Right renal cortex interstitium (tissue), 3 donors: ENCODE data around the gene AMFR. TPM values are rescaled to one million over a fixed set of nuclear protein-coding genes. Genes with fewer than 3 reads are reported as not detected.

ENCODE experiments used
- DNase-seq, 3 donors: peaks; one replicate each; pipeline ENCODE4 v3.0.0-alpha.2; 2013; ENCODE audit warnings: low read depth in 3 of 3, low spot score in 2 of 3
- polyA plus RNA-seq, 3 donors: library from polyadenylated mRNA; unstranded; fragments of 120-200 nt; gene quantifications; one replicate each; pipeline ENCODE4 v1.2.1, GENCODE V29; 2013; ENCODE audit not compliant: insufficient read length in 3 of 3

Gene AMFR
- polyA plus RNA-seq, 3 donors = 147 to 150 (median 149) TPM

DNA sequence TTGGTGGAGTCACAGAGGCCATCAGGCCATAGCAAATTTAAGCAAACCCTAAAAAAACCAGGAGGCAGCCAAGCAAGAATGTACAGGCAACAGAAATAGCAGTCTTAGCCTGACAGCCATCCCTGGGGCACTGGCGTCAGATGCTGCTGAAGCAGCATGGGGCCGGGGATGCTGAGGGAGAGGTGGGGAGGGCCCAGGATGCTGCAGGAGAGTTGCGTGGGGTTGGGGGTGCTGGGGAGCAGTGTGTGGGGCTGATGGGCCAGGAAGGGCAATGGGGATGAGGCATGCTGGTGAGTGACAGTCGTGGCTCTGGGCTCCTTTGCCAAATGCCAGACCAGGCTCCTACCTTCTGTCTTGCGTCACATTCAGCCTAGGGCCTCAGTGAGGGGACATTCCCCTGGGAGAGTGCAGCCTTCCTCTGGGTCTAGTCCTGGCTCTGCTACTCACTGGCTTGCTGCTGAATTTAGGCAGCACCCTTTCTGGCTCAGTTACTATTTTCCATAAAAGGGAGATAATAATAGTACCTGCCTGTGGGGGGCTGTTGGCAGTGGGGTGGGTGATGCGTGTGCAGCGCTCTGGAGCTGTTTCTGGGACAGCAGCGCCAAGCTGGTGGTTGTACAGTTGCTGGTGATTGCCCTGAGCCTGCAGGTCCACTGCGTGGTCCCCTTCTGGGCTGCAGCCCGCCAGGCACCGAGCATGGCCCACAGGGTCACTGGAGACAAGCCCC, 88.1 kb downstream of the AMFR start:
- no peak for DNase-seq

DNA sequence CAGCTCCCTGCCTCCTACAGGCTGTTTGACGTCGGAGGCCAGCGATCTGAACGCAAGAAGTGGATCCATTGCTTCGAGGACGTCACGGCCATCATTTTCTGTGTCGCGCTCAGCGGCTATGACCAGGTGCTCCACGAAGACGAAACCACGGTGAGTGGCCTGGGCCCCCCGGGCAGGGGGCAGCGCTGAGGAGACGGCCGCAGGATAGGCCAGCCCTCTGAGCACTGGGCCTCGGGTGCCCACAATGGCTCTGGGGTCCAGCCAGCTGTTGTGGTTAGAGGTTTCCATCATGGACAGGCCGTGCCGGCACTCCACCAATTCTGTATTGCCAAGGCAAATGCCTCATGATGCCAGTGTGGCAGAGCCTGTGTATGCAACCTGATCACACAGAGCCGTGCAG, 88.6 kb downstream of the AMFR start:
- DNase-seq = no peak

DNA sequence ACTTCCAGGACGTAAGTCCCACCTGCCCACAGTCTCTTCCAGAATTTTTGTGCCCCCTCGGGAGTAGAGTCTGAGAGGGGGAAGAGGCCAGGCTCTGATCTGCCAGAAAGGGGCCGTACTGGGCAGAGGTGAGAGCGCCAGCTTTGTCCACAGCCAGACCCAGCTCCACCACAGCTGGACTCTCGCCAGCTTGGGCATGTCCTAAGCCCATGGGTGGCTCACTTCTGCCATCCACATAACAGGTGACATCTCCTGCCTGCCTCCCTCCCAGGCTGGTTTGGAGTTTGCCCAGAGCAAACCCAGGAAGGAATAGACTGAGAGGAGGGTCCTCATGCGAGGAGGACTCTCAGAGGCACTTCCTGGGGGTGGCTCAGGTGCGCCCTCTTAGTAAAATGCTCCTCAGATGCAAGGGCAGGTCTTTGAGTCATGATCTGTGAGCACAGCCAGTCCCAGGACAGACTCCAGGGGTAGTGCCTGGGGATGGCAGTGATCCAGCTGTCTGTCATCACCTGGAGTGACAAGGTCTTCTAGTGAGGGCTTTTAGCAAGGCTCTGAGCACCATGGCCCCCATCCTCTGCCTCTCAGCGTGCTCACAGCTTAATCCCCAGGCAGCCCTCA, 89.2 kb downstream of the AMFR start:
- no peak for DNase-seq

DNA sequence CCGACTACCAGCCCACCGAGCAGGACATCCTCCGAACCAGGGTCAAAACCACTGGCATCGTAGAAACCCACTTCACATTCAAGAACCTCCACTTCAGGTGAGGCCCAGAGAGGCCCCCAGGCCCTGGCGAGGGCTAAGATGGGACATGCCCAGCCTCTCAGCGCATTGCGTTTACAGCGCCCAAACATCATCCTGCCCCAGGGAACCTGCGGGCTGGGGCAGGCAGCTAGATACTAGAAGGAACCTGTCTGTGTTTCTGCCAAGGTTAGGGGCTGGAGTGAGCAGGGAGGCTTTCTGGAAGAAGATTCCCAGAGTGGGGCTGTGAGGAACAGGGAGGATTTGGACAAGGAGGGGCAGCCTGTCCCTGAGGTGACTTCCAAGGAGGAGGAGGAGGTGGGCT, 90.6 kb downstream of the AMFR start:
- DNase-seq = no peak

DNA sequence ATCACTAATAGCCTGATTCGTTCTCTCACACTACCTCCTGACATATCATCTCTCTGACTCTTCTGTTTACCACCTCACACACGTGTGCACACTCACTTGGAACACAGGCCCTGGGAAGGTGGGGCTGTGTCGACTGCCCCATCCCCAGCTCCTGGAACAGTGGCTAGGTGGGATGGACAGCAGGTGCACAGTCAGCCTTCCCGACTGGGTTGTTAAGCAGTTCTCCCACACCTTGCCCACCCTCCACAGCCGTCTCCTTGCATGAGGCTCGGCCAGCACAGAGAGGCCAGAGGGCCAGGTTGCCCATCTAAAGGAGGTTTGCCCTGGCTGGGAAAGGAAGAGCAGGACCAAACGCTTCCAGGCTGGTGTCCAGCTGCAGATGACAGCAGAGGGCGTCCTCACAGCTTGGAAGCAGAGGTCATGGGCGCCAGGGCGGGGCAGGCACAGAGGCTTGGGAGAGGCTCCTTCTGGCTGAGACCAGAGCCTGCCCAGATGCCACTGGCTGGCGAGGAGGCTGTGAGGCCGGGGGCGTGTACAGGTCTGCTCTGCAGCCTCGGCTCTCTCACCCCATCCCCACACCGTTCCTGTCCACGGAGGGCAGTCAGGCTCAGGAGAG, 92.8 kb downstream of the AMFR start:
- peak in 1 of 3 donors; percentile 35 for DNase-seq

DNA sequence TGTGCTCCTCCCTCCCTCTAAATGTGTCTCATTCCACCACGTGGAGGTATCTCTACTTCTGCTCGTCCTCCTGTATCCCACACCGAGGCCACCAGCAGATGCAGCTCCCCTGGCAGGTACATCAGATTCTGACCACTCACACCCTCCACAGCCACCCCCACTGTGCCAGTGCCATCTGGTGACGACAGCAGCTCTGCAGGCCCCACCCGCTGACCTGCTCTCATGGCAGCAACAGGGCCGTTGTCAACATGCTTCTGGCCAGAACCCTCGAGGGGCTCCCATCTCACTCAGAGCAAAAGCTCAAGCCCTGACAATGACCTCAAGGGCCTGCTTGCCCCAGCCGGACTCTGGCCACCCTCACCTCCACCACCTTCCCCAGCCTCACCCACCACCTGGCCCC, 93.4 kb downstream of the AMFR start:
- DNase-seq = no peak

DNA sequence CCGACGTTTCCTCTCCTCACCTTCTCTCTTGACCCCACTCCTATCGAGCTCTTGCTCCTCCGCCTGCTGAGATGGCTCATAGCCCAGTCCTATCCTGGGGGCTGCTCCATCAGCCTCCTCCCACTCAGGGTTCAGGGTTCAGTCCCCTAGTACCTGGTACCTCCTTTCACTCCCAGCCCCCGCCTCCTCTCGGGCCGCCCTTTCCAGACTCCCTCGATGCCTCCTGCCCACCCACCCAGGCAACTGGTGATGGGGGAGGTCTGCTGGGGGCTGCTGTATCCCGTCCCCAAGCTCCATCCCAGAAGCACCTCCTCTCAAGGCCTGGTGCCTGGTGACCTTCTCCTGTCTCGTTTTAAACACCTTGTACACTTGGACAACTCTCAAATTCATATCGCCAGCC, 93.9 kb downstream of the AMFR start:
- no peak for DNase-seq

DNA sequence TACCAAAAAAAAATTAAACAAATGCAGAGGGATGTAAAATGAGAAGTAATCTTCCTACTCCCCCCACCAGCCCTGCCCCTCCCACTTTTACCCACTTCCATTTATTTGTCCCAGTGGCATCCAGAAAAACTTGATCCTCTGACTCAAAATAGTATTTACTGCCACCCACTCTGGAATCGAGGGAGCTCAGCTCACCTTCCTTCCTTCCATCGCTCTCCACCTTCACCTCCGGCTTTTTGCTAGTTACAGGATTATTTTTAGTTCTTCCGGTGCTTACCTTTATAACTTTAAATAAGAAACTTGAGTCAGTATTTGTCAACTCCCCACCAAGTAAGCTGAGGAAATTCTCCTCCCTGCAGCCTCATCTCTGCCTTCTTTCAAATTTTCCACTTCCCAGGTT, 94.9 kb downstream of the AMFR start:
- no peak for DNase-seq

DNA sequence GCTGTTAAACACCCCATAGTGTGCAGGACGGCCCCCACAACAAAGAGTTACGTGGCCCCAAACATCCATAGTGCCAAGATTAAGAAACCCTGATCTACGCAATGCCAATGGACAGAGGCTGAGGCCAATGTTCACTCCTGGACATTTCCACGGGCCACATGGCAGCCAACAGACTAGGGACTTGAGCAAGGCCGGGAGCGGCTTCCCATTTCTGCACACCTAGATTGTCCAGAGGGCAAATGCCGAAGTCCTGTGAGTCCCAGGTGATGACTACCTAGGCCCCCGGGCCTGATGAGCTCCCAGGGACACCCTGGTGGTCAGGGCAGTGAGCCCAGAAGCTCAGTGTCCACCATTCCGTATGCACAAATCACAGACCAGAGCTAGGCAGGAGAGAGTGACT, 95.5 kb downstream of the AMFR start:
- DNase-seq = no peak

DNA sequence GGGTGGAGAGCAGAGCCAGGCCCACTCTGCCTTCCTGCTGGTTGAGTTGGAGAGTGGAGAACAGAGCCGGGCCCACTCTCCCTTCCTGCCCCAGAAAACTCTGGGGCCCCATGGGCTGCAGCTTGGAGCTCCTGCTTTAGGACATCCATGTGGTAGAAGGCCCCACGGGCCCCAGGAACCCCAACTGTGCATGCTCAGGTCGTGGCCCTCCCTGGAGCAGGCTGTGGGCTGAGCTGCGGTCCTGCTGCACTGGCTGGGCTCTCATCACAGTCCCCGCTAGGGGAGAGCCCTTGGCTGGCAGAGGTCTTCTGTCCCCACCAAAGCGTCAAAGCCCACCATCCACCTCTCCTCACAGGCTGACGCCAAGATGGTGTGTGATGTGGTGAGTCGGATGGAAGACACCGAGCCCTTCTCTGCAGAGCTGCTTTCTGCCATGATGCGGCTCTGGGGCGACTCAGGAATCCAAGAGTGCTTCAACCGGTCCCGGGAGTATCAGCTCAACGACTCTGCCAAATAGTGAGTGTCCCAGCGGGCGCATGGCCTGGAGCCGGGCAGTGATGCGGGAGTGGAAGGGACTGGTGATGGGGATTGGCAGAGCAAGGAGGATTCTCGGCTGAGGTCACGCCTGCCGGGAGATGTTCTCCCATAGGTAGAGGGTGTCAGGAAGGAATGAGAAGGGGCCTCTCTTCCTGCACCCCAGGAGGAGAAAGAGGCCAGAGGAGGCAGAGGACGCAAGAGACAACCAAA, 96.9 kb downstream of the AMFR start:
- DNase-seq = no peak

DNA sequence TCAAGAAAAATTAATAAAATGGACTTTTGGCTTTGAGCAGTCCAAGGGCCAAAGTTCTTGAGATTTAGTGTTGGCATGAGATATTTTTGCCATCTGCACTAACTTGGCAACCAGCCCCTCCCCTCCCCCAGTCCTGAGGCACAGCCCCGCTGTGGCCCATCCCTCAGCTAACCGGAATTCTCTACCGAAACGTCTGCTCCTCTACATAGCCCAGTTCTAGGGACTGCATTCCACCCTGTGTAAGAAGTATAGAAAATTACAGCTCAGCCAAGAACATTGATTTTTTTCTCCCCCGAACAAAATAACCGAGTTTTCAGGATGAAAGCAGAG, 97.5 kb downstream of the AMFR start:
- no peak for DNase-seq

DNA sequence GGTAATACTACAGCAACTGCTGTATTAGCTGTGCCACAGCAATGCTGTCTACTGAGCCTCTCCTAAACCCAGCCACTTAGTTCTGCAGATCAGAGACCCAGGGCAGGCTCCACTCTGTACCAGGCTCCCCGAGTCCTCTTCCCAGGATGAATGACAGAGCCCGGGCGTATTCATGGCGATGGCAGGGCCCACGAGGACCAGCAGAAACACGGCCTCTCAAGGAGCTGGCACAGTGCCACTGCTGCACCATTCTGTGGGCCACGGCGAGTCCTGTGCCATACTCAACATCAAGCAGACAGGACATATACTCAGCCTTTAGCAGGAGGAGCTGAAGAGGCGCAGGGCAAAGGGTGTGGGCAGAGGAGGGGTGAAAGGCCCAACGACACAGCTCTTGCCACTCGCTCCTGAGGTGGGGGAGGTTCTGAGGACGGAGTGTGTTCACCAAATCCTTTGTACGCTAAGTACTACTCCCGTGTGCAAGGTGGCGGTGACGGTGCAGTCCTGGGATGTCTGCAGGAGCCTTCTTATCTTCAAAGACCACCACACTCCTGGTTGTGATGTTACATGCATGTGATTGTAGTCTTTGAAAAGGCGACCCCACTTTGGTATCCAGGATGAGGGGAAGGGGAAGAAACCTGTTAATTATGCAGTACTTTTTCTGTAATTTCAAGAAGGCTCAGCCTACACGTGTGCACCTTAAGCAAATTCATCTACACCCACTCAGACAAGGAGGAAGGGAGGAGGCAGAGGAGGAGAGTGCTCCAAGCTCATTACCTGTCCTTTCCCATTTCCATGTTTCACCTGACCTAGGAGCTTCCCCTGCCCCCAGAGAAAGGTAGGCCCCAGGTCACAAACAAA, 98.0 kb downstream of the AMFR start:
- no peak for DNase-seq

DNA sequence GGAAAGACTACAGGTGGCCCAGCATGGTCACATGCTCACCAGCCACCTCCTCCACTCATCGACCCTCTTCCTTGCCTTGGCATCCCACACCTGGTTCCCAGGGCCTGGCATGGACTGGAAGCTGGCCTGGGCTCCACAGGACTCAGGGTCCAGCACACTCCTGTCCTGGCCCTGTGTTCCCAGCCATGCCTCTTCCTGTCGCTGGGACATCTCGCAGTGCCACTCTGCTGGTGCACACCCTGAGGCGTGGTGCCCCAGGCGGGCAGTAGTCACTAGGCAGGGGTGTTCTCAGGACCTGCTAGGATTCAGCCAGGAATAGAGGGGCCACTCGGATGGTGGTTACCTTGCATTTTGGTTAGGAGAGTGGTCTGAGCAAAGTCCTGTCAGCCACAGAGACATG, 99.4 kb downstream of the AMFR start:
- DNase-seq = no peak

DNA sequence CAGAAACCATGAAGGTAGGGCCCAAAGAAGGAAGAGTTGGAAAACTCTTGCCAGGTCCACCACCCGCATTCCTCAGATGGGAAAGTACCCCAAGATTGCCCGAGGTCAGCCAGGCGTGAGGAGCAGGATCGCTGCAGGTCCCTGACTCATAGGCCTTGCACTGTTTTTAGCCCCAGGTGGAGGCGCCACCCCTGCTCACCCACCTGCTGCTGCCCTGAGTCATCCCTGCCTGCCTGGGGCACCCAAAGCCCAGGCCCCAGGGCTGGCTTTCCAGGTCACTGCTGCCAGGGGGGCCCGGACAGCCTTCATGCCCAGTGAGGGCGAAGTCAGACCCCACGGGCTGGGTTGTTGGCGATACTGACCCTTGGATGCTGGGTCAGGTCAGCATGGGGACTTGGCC, 100.9 kb downstream of the AMFR start:
- no peak for DNase-seq

DNA sequence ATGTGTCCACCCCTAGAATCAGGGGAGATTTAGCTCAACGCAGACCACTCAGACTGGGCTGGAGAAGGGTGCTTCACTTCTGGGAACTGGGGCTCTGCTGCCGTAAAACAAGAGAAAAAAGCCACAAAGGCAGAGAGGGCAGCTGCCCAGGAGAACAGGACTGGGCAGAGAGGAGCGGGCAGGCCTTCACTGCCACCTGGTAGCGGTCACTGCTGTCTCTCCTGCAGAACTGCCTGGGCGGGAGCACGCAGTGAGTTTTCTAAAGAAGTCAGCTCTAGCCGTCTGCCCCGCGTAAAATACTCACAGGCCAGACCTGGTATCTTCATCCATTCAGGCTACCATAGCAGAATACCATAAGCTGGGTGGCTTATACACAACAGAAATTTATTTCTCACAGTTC, 103.8 kb downstream of the AMFR start:
- DNase-seq = no peak

DNA sequence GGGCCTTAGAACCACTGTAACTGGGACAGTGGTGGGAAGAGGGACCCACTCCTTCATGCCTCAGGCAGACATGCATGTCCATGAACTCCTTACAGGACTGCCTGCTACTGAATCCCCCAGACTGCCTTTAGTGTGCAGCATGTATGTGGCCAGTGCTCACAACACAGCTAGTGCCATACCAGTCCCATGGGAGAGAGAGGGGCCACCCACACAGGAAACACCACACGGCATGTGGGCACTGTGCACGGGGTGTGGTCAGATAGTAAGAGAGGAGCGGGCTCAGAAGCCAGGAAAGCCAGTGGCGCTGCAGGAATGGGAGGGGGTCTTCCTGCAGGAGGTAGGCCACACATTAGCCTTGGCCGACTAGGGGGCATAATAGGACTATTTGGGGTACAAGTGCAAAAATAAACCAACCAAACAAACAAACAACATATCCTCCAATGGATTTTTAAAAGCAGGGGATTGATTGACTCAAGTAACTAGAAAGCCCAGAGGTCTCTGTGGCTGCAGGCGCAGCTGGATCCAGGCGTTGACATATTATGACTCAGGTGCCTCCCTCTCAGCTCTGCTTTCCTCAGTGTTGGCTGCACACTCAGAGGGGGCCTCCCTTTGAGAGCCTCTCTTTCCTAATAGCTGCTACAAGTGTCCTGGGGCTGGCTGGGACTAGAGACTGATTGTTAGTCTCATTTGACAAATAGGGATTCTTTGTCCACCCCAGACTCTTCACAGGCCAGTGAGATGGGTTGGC, 104.4 kb downstream of the AMFR start:
- DNase-seq = no peak

DNA sequence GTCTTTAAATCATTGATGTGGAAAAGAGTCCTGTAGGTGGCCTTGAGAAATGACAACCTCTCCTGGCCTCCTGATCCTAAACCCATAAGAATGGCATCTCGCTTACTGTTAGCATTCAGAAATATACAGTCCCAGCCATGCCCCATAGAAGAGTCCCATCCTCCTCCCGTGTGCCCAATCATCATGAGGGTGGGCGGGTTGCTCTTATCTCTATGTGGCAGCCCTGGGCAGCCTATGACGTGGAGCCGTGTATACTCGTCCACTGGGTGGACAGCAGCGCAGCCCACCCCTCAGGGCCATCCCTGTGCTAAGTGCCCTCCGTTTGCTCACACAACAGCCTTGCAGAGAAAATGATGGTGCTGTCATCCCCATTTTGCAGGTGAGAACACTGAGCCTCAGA, 105.3 kb downstream of the AMFR start:
- DNase-seq = no peak

DNA sequence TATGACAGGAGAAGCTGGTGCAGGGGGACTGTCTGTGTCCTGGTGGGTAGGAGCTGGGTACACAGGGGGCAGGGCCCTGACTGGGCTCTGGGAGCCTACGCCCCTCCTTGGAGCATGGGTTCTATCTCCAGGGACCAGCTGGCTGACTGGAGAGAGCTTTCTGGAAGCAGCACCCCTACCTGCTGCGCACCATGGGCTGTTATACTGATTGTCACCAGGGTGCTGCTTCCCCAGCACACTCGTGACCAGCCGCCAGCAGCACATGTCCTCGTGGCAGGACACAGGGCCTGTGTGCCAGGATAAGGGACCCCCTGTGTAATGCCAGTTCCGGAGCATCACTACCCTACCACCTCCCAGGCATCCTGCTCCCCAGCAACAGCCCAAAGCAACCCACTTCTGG, 106.0 kb downstream of the AMFR start:
- no peak for DNase-seq

DNA sequence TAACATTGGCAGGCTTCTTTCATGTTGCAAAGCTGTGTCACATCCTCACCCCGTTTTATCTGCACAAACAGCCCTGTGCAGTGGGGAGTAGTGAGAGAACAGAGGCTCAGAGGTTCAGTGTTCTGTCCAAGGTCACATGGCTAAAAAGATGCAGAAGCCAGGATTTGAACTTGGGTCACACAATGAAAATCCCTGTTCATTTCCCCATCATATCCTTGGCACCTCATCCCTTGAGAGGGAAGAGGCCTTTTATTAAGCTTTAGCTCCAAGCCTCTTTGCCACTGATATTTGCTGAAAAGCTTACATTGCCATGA, 106.6 kb downstream of the AMFR start:
- no peak for DNase-seq
